ENCODE results near the gene TLL1.

Gene TLL1

GRCh38 chr4:165966833-165967232 lies 93.8 kb downstream of the TLL1 start:
- Histone ChIP-seq H3K36me3 (no peaks in the 10 kb centered on the region), H3K4me1 (no peaks in the 10 kb centered on the region), H3K9me3 (no peaks in the 10 kb centered on the region), H3K4me3 (ENCODE audit: low read depth, low read length) (no peak overlapping the region), H3K27me3 (no peaks in the 10 kb centered on the region)
- TF ChIP-seq, protein P1, sequence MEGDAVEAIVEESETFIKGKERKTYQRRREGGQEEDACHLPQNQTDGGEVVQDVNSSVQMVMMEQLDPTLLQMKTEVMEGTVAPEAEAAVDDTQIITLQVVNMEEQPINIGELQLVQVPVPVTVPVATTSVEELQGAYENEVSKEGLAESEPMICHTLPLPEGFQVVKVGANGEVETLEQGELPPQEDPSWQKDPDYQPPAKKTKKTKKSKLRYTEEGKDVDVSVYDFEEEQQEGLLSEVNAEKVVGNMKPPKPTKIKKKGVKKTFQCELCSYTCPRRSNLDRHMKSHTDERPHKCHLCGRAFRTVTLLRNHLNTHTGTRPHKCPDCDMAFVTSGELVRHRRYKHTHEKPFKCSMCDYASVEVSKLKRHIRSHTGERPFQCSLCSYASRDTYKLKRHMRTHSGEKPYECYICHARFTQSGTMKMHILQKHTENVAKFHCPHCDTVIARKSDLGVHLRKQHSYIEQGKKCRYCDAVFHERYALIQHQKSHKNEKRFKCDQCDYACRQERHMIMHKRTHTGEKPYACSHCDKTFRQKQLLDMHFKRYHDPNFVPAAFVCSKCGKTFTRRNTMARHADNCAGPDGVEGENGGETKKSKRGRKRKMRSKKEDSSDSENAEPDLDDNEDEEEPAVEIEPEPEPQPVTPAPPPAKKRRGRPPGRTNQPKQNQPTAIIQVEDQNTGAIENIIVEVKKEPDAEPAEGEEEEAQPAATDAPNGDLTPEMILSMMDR (IDR thresholded peaks at IDR 0.05; ENCODE audit: low read depth, low read length), result no peak
- no peak for DNase-seq

- no peaks in the 10 kb centered on the region for H3K36me3 ChIP-seq
- no peaks in the 10 kb centered on the region for H3K9me3 ChIP-seq
- DNase-seq, result no peak
- TF ChIP-seq, protein P1 (IDR thresholded peaks at IDR 0.05; ENCODE audit: low read depth, low read length), result no peak
- no peaks in the 10 kb centered on the region for H3K4me1 ChIP-seq
- no peak overlapping the region for H3K4me3 ChIP-seq (ENCODE audit: low read depth, low read length)
- no peaks in the 10 kb centered on the region for H3K27me3 ChIP-seq
Measured at GRCh38 chr4:165967486-165967885, 94.4 kb downstream of the TLL1 start.

DNA sequence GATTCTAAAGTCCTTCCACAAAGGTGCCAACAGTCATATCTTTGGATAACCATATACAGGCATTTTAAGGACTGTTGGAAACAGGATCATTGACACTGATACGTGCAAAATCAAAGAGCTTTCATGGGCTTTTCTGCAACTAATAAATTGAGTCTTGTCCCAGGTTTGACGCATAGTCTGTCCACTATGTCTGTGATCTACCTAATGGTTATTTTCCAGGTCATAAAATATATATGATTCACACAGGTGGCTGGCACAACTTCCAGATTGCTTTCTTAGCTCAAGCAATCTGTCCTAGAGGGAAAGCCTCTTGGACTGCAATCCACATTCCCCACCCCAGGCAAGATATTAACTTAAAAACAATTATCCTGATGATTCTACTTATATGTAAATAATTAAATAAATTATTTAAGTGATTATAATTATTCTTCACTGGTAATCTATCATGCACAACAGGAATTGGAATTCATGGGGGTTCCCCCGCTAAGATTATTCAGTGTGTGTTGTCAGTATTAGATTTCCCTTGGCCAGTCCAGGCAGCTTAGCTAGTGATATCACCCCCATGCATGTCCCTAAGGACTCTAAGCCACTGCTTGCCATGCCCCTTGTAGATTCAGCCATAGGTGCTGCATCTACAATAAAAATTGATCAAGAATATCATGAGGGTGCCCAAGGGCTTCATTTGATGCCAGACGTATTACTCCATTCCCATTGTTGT lies 97.8 kb downstream of the TLL1 start:
- Histone ChIP-seq H3K27me3 (no peaks in the 10 kb centered on the region), H3K4me1 (no peaks in the 10 kb centered on the region), H3K9me3 (no peaks in the 10 kb centered on the region), H3K36me3 (no peaks in the 10 kb centered on the region), H3K4me3 (ENCODE audit: low read depth, low read length) (no peak overlapping the region)
- no peak for DNase-seq
- TF ChIP-seq, protein P1 (IDR thresholded peaks at IDR 0.05; ENCODE audit: low read depth, low read length), result no peak

- Histone ChIP-seq H3K4me1 (no peaks in the 10 kb centered on the region), H3K36me3 (no peaks in the 10 kb centered on the region), H3K4me3 (ENCODE audit: low read depth, low read length) (no peak overlapping the region), H3K9me3 (no peaks in the 10 kb centered on the region), H3K27me3 (no peaks in the 10 kb centered on the region)
- TF ChIP-seq, protein P1 (IDR thresholded peaks at IDR 0.05; ENCODE audit: low read depth, low read length), result no peak
- DNase-seq, result no peak
Measured at GRCh38 chr4:165971446-165971845, 98.4 kb downstream of the TLL1 start.

DNA sequence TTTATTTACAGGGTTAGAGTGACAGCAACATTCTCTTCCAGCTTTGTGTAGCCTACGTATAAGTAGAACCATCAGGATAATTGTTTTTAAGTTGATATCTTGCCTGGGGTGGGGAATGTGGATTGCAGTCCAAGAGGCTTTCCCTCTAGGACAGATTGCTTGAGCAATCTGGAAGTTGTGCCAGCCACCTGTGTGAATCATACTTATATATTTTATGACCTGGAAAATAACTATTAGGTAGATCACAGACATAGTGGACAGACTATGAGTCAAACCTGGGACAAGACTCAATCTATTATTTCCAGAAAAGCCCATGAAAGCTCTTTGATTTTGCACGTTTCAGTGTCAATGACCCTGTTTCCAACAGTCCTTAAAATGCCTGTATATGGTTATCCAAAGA lies 98.9 kb downstream of the TLL1 start:
- TF ChIP-seq, protein P1 (IDR thresholded peaks at IDR 0.05; ENCODE audit: low read depth, low read length), result no peak
- no peak for DNase-seq
- Histone ChIP-seq H3K9me3 (no peaks in the 10 kb centered on the region), H3K4me1 (no peaks in the 10 kb centered on the region), H3K4me3 (ENCODE audit: low read depth, low read length) (no peak overlapping the region), H3K36me3 (no peaks in the 10 kb centered on the region), H3K27me3 (no peaks in the 10 kb centered on the region)

GRCh38 chr4:165972747-165973146 lies 99.7 kb downstream of the TLL1 start:
- Histone ChIP-seq H3K4me1 (no peaks in the 10 kb centered on the region), H3K36me3 (no peaks in the 10 kb centered on the region), H3K4me3 (ENCODE audit: low read depth, low read length) (no peak overlapping the region), H3K27me3 (no peaks in the 10 kb centered on the region), H3K9me3 (no peaks in the 10 kb centered on the region)
- no peak for DNase-seq
- TF ChIP-seq, protein P1 (IDR thresholded peaks at IDR 0.05; ENCODE audit: low read depth, low read length), result no peak
